Fibroblast of skin of right biceps (primary cell): Measurements from ENCODE around the gene SLC25A48.
"Not testable (repeated sequence)": the region's sequence is repeated elsewhere in the genome, so short reads cannot be mapped to it uniquely, and the experiment has no call there.

Experiments used
- DNase-seq: peaks from one replicate; pipeline ENCODE4 v3.0.0-alpha.2; 2013

The SLC25A48 gene

GRCh38 chr5:135830384-135830700 lies 4.1 kb upstream of the SLC25A48 start:
- DNase-seq = no peak

GRCh38 chr5:135830876-135831275 lies 3.6 kb upstream of the SLC25A48 start:
- DNase-seq = no peak

- DNase-seq = no peak
Measured at GRCh38 chr5:135831439-135831838, 3.0 kb upstream of the SLC25A48 start.

- DNase-seq = no peak
Measured at GRCh38 chr5:135831851-135832555, 2.5 kb upstream of the SLC25A48 start.

DNA sequence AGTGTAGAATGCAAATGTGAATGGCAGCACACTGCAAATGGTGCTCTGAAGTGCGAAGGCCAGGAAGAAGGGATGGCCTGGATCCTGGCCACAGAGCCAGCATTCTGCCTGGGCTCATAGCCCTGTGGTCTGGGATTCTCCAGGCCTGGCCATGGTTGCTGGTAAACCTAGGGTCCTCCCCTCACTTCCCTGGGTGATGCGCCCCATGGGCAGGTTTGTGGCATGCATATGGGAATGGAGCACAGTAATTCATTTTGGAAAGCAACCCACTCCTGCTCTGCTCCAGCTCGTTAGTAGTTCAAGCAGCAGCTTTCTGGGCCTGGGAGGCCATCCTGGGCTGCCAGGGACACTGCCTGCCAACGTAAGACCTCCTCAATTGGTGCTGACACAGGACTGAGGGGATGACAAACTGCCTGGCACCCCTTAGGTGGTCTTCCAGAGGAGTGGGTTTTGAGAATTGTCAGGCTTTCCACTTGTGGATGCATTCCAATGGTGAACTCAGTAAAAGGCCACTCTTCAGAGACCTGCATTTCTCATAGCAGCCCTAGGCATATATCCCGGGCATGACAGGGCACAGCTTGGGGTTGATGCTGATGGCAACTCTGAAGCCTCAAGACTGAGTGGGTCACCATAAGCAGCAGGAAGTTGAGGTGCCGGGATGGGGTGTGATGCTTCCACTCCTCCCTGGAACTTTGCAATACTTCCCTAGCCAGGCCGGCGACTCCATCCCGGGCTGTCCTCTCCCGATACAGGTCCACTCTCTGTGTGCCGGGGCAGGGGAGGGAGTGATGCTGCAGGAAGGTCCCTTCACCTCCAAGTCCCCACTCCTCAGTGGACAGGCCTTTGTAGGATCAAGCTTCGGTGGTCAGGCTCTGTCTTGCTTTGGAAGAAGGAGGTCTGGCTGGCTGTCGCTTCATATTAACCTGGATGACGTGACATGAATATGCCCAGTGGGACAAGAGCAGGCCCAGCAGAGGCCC lies 1.2 kb upstream of the SLC25A48 start:
- no peak for DNase-seq

DNA sequence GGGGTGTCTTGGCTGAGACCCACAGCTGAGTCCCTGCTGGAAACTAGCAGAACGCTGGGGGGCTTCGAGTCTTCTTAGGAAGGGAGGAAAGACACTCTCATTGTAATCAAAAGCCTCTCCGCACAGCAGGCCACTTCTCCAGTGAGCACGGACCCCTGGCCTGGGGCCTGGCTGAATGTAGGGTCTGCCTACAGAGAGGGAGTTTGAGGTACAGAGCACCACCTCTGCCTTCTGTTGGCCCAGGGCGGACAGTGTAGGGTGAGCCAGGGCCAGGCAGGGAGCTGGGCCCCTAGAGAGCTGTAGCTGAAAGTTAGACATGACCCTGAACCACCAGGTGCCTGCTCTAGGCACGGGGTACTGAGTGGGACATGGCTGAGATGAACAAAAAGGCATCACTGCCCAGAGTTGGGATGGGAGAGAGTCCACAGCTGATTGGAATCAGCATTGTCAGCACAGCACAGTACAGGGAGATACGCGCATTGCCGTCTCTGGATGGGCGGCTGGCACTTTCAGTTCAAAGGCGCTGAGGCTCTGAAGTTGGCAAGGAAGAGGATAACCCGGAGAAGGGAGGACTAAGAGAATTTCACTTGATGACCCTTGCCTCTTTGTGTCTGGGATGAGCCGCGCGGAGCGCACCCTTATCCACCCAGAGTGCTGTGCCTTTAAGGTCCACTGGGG lies 363 bp upstream of the SLC25A48 start:
- no peak for DNase-seq

DNA sequence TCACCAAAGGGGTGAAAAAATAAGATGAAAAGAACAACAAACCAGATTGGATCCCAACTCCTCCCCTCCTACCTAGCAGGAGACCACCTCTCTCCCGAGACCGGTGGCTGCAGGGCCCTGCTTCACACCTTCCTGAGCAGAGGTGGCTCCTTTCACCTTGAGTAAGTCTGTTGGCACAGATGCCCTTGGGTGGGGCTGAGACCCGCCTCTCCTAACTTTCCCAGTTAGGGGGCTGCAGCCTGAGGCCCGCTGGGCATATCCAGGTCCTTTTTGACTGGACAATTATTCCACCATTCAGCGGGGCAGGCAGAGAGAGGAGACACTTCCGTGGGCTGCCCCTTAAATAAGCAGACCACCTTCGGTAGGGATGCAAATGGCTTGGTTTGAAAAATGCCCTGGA lies 1.3 kb downstream of the SLC25A48 start:
- DNase-seq = no peak

DNA sequence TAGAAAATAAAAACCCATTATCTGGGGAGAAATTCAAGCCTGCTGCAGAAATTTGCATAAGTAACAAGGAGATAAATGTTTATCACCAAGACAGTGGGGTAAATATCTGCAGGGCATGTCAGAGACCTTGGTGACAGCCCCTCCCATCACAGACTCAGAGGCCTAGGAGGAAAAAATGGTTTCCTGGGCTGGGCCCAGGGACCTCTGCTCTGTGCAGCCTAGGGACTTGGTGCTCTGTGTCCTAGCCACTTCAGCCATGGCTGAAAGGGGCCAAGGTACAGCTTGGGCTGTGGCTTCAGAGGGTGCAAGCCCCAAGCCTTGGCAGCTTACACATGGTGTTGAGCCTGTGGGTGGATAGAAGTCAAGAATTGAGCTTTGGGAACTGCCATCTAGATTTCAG lies 3.9 kb downstream of the SLC25A48 start:
- DNase-seq = not testable (repeated sequence)

DNA sequence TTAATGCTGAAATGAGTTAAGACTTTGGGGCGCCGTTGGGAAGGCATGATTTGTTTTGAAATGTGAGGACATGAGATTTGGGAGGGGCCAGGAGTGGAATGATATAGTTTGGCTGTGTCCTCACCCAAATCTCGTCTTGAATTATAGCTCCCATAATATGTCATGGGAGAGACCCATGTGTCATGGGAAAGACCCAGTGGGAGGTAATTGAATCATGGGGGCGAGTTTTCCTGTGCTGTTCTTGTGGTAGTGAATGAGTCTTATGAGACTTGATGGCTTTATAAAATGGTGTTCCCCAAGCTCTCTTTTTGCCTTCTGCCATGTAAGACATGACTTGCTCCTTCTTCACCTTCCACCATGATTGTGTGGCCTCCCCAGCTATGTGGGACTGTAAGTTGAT lies 5.1 kb downstream of the SLC25A48 start:
- no peak for DNase-seq

DNA sequence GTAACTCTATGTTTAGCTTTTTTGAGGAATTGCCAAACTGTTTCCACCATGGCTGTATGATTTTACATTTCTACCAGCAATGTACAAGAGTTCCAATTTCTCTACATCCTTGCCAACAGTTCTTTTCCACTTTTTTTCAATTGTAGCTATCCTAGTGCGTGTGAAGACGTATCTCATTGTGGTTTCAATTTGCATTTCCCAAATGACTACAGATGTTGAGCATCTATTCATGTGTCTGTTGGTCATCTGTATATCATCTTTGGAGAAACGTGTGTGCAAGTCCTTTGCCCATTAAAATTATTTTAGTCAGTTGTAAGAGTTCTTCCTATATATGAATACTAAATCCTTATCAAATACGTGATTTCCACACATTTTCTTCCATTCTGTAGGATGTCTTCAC lies 6.5 kb downstream of the SLC25A48 start:
- DNase-seq = no peak

- no peak for DNase-seq
Measured at GRCh38 chr5:135842737-135843136, 8.3 kb downstream of the SLC25A48 start.

DNA sequence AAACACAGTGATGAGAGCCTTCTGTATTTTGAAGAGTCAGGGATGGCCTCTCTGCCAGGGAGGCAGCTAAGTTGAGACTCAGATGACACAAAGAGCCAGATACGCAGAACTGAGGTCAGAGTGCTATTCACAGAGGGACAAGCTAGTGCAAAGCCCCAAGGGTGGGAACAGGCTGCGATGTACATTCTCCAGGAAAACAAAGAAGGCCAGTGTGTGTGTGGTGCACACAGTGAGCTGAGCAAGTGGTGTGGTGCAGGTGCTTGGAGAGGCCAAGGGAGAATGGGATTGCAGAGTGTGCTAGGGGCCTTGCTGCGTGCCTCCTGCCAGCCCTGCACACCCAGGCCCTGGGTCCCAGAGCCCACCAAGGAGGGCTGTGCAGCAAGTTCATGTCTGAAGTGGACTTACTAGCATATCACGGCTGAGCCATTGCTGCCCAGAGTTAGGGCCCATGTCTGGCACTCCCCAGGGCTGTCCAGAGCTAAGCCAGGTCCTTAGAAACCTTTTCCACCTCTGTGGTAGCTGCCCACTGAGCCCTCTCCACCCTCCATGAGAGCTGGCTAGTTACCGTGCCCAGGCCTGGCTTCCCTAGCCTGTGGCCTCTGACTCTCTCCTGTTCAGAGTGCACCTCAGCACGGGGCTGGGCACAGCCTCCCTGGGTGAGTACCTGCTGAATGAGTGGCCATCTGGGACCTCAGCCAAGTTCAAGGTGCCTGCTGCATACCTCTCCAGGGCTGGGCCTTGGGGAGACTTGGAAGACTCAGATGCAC lies 9.3 kb downstream of the SLC25A48 start:
- no peak for DNase-seq

GRCh38 chr5:135846311-135846710 lies 11.8 kb downstream of the SLC25A48 start:
- DNase-seq = no peak

DNA sequence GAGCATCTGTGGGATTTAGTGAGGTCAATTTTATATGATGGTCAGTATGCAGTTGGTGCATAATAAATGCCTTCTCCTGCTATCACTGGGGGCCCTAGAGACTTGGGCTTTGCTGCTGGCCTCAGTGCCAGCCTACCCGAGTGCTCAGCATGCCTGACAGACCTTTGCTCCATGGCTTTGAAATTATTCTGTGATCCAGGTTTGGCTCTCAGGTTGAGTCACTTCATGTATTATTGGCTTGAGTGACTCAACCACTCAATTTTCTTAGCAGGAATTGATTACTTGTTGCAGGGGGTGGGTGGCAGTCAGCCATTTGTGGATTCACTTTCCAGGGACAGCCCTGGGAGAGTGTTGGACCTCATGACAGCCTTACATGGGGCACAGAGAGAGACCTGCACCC lies 13.5 kb downstream of the SLC25A48 start:
- no peak for DNase-seq

GRCh38 chr5:135850231-135850630 lies 15.8 kb downstream of the SLC25A48 start:
- no peak for DNase-seq

- no peak for DNase-seq
Measured at GRCh38 chr5:135850671-135851070, 16.2 kb downstream of the SLC25A48 start.

DNA sequence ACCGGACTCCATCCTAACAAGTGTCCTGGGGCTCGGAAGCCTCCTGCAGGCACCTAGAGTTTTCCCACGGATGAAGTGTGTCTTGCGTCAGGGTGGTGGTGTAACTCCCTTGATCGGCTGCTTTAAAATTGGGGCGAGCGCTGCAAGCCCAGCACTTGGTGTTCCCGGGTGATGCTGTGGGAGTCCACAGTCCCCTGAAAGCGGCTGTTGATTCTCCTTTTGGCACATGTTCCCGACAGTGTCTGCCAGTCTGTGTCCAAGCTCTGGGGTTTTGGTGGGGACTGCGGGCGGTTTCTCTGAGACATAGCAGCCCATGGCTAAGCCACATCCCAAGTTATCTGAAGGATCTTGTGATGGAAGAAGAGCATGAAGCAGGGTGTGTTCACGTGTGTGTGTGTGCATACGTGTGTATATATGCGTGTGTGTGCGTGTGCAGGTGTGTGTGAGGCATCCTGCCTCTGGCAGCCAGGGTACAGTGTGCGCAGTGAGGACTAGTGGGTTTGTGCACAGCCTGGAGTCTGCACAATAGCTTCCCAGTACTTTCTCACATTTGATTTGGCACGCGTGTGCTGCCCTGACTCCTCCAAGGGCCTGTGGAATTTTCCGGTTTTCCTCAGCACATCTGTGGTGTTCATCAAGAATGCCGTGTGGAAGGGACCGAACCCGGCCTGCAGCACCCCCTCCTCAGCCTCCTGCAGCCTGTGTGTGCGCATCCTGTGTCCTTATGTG lies 16.9 kb downstream of the SLC25A48 start:
- DNase-seq = no peak

DNA sequence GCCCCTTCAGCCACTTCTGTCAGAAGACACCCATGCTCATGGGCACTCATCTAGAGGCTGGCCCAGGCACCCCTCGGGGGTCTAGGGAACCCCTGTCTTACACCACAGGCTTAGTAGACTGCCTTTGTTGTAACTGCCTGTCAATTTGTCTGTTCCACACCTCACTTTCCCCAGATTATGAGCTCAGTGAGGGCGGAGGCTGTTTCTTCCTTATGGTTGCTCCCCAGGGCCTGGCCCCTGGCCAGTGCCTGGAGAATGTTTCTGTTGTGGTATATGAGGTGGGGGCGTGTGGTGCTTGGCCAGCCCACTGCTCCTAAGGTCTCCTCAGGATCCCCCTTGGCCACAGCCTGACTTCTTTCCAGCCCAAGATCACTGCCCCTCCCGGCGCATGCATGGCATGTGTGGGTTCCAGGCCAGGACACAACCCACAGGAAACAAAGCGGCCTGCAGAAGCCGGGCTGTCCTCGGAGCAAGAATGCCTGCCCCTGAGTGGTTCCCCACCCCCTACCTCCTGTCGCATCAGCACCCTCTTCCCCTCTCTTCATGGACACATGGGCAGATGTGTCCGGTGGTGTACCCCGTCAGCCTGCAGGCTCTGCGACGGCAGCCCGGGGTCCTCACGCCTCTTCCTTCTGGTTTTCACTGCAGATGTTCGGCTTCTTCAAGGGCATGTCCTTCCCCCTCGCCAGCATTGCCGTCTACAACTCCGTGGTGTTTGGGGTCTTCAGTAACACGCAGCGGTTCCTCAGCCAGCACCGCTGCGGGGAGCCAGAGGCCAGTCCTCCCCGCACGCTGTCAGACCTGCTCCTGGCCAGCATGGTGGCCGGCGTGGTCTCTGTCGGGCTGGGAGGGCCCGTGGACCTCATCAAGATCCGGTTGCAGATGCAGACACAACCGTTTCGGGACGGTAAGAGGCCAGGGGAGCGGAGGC lies 17.7 kb downstream of the SLC25A48 start:
- DNase-seq = no peak

DNA sequence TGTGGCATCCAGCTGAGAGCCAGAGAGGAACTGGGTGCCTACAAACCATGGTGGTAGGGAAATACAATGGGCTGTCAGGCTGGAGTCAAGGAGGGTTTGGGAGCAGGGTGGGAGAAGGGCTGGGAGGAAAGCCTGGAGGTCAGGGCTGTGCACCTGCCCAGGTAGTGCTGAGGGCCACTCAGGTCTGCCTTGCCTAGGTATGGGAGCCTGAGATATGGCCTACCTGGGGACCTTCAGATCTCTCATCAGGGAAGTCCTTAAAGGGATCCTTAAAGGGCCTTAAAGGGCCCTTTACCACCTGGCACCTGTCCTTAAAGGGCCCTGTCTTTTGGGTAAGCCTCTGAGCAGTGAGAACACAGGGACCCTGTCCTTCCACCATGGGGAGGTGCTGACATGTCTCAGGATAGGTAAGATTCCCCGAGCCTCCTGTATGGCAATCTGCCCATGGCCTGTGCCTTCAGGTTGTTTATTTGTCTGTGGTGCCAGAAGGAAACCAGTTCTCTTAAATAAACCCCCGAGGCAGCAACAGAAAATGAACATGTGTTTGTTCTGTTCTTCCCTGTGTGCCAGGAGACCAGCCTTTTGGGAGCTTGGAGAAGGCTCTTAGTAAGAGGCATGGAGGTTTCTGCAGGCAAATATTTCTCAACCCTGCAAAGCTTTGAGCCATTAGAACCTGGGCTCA lies 23.3 kb downstream of the SLC25A48 start:
- no peak for DNase-seq

- not testable (repeated sequence) for DNase-seq
Measured at GRCh38 chr5:135859186-135859585, 24.7 kb downstream of the SLC25A48 start.
